CD4-positive, CD25-positive, alpha-beta regulatory T cell (primary cell): ENCODE results near the gene USP2. TPM values are rescaled to one million over a fixed set of nuclear protein-coding genes. Genes with fewer than 3 reads are reported as not detected.

Source experiments
- ATAC-seq, 2 donors: fragments of 150-1000 bp; cut with Tn5 transposase; one replicate each; pipeline ENCODE4 v1.10.0; 2021; ENCODE audit warnings: low read depth in 2 of 2, moderate number of reproducible peaks in 2 of 2, moderate library complexity in 1 of 2
- DNase-seq, 3 donors: peaks; one replicate each; pipeline versions ENCODE4 v3.0.0 to v3.0.0-alpha.2; 2012 to 2022; ENCODE audit warnings: mixed read lengths in 1 of 3
- H3K27ac ChIP-seq: one replicate; pipeline ENCODE4 v1.7.0; 2013; ENCODE audit warnings: mild to moderate bottlenecking, low read length; ENCODE audit not compliant: insufficient read depth, poor library complexity, severe bottlenecking
- H3K27me3 ChIP-seq: one replicate; pipeline ENCODE4 v1.7.0; 2013; ENCODE audit warnings: low read length; ENCODE audit not compliant: control insufficient read depth, insufficient read depth
- H3K36me3 ChIP-seq: one replicate; pipeline ENCODE4 v1.7.0; 2013; ENCODE audit warnings: mild to moderate bottlenecking, low read length, moderate library complexity; ENCODE audit not compliant: control insufficient read depth, insufficient read depth
- H3K4me1 ChIP-seq: 2 replicates; pipeline ENCODE4 v1.7.0; 2013; ENCODE audit warnings: mild to moderate bottlenecking, low read length; ENCODE audit not compliant: insufficient read depth, control insufficient read depth, poor library complexity, severe bottlenecking
- H3K4me3 ChIP-seq: one replicate; pipeline ENCODE4 v1.7.0; 2013; ENCODE audit warnings: low read depth, mild to moderate bottlenecking, low read length, moderate library complexity
- H3K9me3 ChIP-seq, 2 experiments: 1 replicate in 1 of 2; 2 replicates in 1 of 2; pipeline ENCODE4 v1.7.0; 2013; ENCODE audit warnings: low read length in 2 of 2, mild to moderate bottlenecking in 1 of 2, moderate library complexity in 1 of 2; ENCODE audit not compliant: control insufficient read depth in 2 of 2
- H3K27ac Mint-ChIP-seq, 3 donors: one replicate each; pipeline ENCODE4 v1.8.0; 2020 to 2022; ENCODE audit warnings: mild to moderate bottlenecking in 3 of 3, mixed read lengths in 3 of 3, moderate library complexity in 2 of 3
- H3K27me3 Mint-ChIP-seq: one replicate; pipeline ENCODE4 v1.8.0; 2022; ENCODE audit warnings: mild to moderate bottlenecking, mixed read lengths
- H3K36me3 Mint-ChIP-seq: one replicate; pipeline ENCODE4 v1.8.0; 2020; ENCODE audit warnings: mixed read lengths
- H3K4me1 Mint-ChIP-seq, 4 donors: one replicate each; pipeline ENCODE4 v1.8.0; 2020 to 2022; ENCODE audit warnings: mixed read lengths in 4 of 4, mild to moderate bottlenecking in 1 of 4
- H3K4me3 Mint-ChIP-seq, 4 donors: one replicate each; pipeline ENCODE4 v1.8.0; 2020 to 2022; ENCODE audit warnings: mild to moderate bottlenecking in 4 of 4, mixed read lengths in 4 of 4, moderate library complexity in 3 of 4
- H3K9me3 Mint-ChIP-seq, 7 donors: one replicate each; pipeline ENCODE4 v1.8.0; 2020 to 2022; ENCODE audit warnings: mixed read lengths in 7 of 7, mild to moderate bottlenecking in 3 of 7, moderate library complexity in 2 of 7
- polyA plus RNA-seq, 4 donors: library from polyadenylated mRNA; unstranded; fragments of 300-500 nt; fragmentation: Illumina TruSeq; gene quantifications; one replicate each; pipeline ENCODE4 v1.2.3, GENCODE V29; 2021
- total RNA-seq: library from RNA; stranded (reverse); gene quantifications from one replicate; pipeline ENCODE4 v1.2.3, GENCODE V29; 2022

USP2 gene
- total RNA-seq, result 1.6 TPM
- polyA plus RNA-seq, result under 1 TPM in 1 of 4 donors, not detected in 3; 0.22 TPM

GRCh38 chr11:119381181-119381988, at the start of gene USP2:
TSS of gene USP2 (minus strand) at chr11:119381690. CDS start at chr11:119373480, 8,210 bp downstream.
- Histone ChIP-seq H3K27me3 (peaks cover 19% of the 10 kb centered on the region), H3K4me3 (peak within 1 kb of the TSS; percentile 73), H3K27ac (no peak within 1 kb of the TSS), H3K36me3 (no peaks in the 10 kb centered on the region), H3K4me1 (peaks cover 20% of the 10 kb centered on the region), H3K9me3 (no peaks in the 10 kb centered on the region)
- peaks cover 5% of the 10 kb centered on the region for H3K27me3 Mint-ChIP-seq
- ATAC-seq (peak; percentile 98 to 100), DNase-seq (peak; percentile 93 to 95 (median 94))
- H3K4me1 Mint-ChIP-seq, result peaks cover 0 to 6% (median 2%) of the 10 kb centered on the region in 4 donors
- H3K9me3 Mint-ChIP-seq, result no peaks in the 10 kb centered on the region
- H3K27ac Mint-ChIP-seq, result peak within 1 kb of the TSS in 1 of 3 donors; percentile 32
- no peaks in the 10 kb centered on the region for H3K36me3 Mint-ChIP-seq
- peak within 1 kb of the TSS in 1 of 4 donors; percentile 92 for H3K4me3 Mint-ChIP-seq

DNA sequence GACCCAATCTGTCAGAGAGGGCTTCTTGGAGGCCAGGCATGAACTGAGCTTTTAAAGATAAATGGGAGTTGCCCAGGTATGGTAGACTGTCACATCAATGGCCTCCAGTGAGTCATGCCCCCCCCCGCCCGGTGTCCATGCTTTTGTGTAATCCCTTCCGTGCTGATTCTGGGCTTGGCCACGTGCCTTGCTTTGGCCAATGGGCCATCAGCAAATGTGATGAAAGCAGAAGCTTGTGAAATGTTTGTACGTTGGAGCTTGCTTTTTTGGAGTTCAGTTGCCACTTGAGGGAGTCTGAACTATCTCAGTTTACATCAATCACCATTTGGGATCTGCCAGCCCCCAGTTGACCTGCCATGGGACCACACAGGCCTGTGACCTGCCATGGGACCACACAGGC, 45.8 kb upstream of the USP2 start:
- no peak for ATAC-seq
- H3K27ac Mint-ChIP-seq, result no peak overlapping the region
- H3K27me3 Mint-ChIP-seq, result peaks cover 44% of the 10 kb centered on the region

GRCh38 chr11:119426142-119426541, 44.7 kb upstream of the USP2 start:
- Histone ChIP-seq H3K4me1 (no peaks in the 10 kb centered on the region), H3K36me3 (no peaks in the 10 kb centered on the region), H3K4me3 (no peak overlapping the region), H3K27me3 (peaks cover 17% of the 10 kb centered on the region), H3K9me3 (no peaks in the 10 kb centered on the region), H3K27ac (no peak overlapping the region)
- Mint-ChIP-seq H3K4me3 (no peak overlapping the region), H3K27me3 (peaks cover 56% of the 10 kb centered on the region), H3K4me1 (peaks cover 0 to 11% (median 0%) of the 10 kb centered on the region in 4 donors), H3K27ac (no peak overlapping the region), H3K9me3 (peaks cover 0 to 2% (median 0%) of the 10 kb centered on the region in 7 donors), H3K36me3 (no peaks in the 10 kb centered on the region)
- DNase-seq (no peak), ATAC-seq (no peak)

More for the DNA sequence above, 45.8 kb upstream of the USP2 start:
- Mint-ChIP-seq H3K36me3 (no peaks in the 10 kb centered on the region), H3K4me3 (no peak overlapping the region), H3K9me3 (peaks cover 0 to 3% (median 0%) of the 10 kb centered on the region in 7 donors), H3K4me1 (peaks cover 0 to 6% (median 0%) of the 10 kb centered on the region in 4 donors)
- no peak for DNase-seq
- no peak overlapping the region for H3K4me3 ChIP-seq
- H3K27ac ChIP-seq, result no peak overlapping the region
- H3K4me1 ChIP-seq, result no peaks in the 10 kb centered on the region
- no peaks in the 10 kb centered on the region for H3K36me3 ChIP-seq
- peaks cover 12% of the 10 kb centered on the region for H3K27me3 ChIP-seq
- H3K9me3 ChIP-seq, result no peaks in the 10 kb centered on the region

- Histone ChIP-seq H3K4me1 (no peaks in the 10 kb centered on the region), H3K36me3 (no peaks in the 10 kb centered on the region), H3K27me3 (peaks cover 21% of the 10 kb centered on the region), H3K9me3 (no peaks in the 10 kb centered on the region), H3K27ac (no peak overlapping the region), H3K4me3 (no peak overlapping the region)
- Mint-ChIP-seq H3K4me3 (no peak overlapping the region), H3K27me3 (peaks cover 64% of the 10 kb centered on the region), H3K36me3 (no peaks in the 10 kb centered on the region), H3K9me3 (peaks cover 0 to 2% (median 0%) of the 10 kb centered on the region in 7 donors), H3K27ac (no peak overlapping the region), H3K4me1 (peaks cover 0 to 12% (median 0%) of the 10 kb centered on the region in 4 donors)
- ATAC-seq, result no peak
- DNase-seq, result no peak
Observed at GRCh38 chr11:119424775-119425174, 43.3 kb upstream of the USP2 start.

- no peaks in the 10 kb centered on the region for H3K4me1 ChIP-seq
- no peaks in the 10 kb centered on the region for H3K36me3 Mint-ChIP-seq
- H3K27me3 ChIP-seq, result peaks cover 20% of the 10 kb centered on the region
- peaks cover 0 to 2% (median 0%) of the 10 kb centered on the region in 7 donors for H3K9me3 Mint-ChIP-seq
- no peak overlapping the region for H3K4me3 ChIP-seq
- peaks cover 0 to 12% (median 0%) of the 10 kb centered on the region in 4 donors for H3K4me1 Mint-ChIP-seq
- no peak overlapping the region for H3K27ac Mint-ChIP-seq
- peaks cover 69% of the 10 kb centered on the region for H3K27me3 Mint-ChIP-seq
- H3K4me3 Mint-ChIP-seq, result no peak overlapping the region
- no peaks in the 10 kb centered on the region for H3K36me3 ChIP-seq
- no peak for ATAC-seq
- H3K9me3 ChIP-seq, result no peaks in the 10 kb centered on the region
- no peak for DNase-seq
- no peak overlapping the region for H3K27ac ChIP-seq
Observed at GRCh38 chr11:119424276-119424675, 42.8 kb upstream of the USP2 start.

- Histone ChIP-seq H3K4me3 (no peak overlapping the region), H3K36me3 (no peaks in the 10 kb centered on the region), H3K27ac (no peak overlapping the region), H3K9me3 (no peaks in the 10 kb centered on the region), H3K27me3 (peaks cover 19% of the 10 kb centered on the region), H3K4me1 (no peaks in the 10 kb centered on the region)
- ATAC-seq (no peak), DNase-seq (no peak)
- Mint-ChIP-seq H3K36me3 (no peaks in the 10 kb centered on the region), H3K27ac (no peak overlapping the region), H3K27me3 (peaks cover 70% of the 10 kb centered on the region), H3K4me3 (peak overlapping the region in 1 of 4 donors; percentile 48), H3K4me1 (peaks cover 0 to 12% (median 0%) of the 10 kb centered on the region in 4 donors), H3K9me3 (peaks cover 0 to 2% (median 0%) of the 10 kb centered on the region in 7 donors)
Observed at GRCh38 chr11:119423509-119424254, 42.2 kb upstream of the USP2 start.

GRCh38 chr11:119422809-119423508, 41.5 kb upstream of the USP2 start, which contains the start of gene THY1:
TSS of gene THY1 (minus strand) at chr11:119423172. CDS start at chr11:119420905, 2,267 bp downstream.
- peaks cover 0 to 2% (median 0%) of the 10 kb centered on the region in 7 donors for H3K9me3 Mint-ChIP-seq
- no peak within 1 kb of the TSS for H3K27ac Mint-ChIP-seq

More at GRCh38 chr11:119422809-119423508, 41.5 kb upstream of the USP2 start, which contains the start of gene THY1:
- Histone ChIP-seq H3K4me1 (no peaks in the 10 kb centered on the region), H3K27ac (no peak within 1 kb of the TSS), H3K9me3 (no peaks in the 10 kb centered on the region), H3K36me3 (no peaks in the 10 kb centered on the region), H3K4me3 (no peak within 1 kb of the TSS), H3K27me3 (peaks cover 19% of the 10 kb centered on the region)
- H3K27me3 Mint-ChIP-seq, result peaks cover 71% of the 10 kb centered on the region
- DNase-seq (no peak), ATAC-seq (no peak)
- H3K4me3 Mint-ChIP-seq, result peak within 1 kb of the TSS in 3 of 4 donors; percentile 41 to 59 (median 55)
- peaks cover 0 to 12% (median 0%) of the 10 kb centered on the region in 4 donors for H3K4me1 Mint-ChIP-seq
- no peaks in the 10 kb centered on the region for H3K36me3 Mint-ChIP-seq
